SK-N-SH (cell line): ENCODE measurements around the gene FAM120A. TPM values are rescaled to one million over a fixed set of nuclear protein-coding genes. Genes with fewer than 3 reads are reported as not detected.

Source experiments
- CTCF ChIA-PET: fragments of 300-600, 350-600 bp; formaldehyde crosslinking; extraction: SDS; loops from one replicate; lab custom pipeline; 2021; lab: Yijun Ruan, JAX
- POLR2A ChIA-PET: fragments of 350-600 bp; sonication (Branson Sonifier 250); formaldehyde crosslinking; extraction: SDS; loops from one replicate; lab custom pipeline; 2020; ENCODE audit warnings: antibody characterized with exemption, inconsistent platforms; lab: Yijun Ruan, JAX
- DNase-seq: peaks from one replicate; pipeline ENCODE4 v3.0.0; 2012
- H2AFZ ChIP-seq: fragments of 200-600 bp; sonication (generic); 2 replicates; pipeline ENCODE4 v1.8.1; 2016; ENCODE audit warnings: antibody characterized with exemption, mild to moderate bottlenecking, low read depth
- H3F3A ChIP-seq: fragments of 200-600 bp; sonication (generic); replicated peaks from 2 replicates; pipeline ENCODE3; 2016; ENCODE audit warnings: antibody characterized with exemption, mild to moderate bottlenecking; ENCODE audit not compliant: insufficient read depth
- H3K27ac ChIP-seq, 2 experiments: fragments of 200-500 bp in 1 of 2; fragments of 200-600 bp in 1 of 2; sonication (Bioruptor generic) in 1 of 2; sonication (generic), shearing (Covaris generic) in 1 of 2; 2 replicates each; pipeline versions ENCODE4 v1.5.1 to v1.6.1; 2014 to 2016; ENCODE audit warnings: low read depth in 2 of 2, inconsistent platforms in 1 of 2, low read length in 1 of 2, mild to moderate bottlenecking in 1 of 2, mixed read lengths in 1 of 2
- H3K27me3 ChIP-seq: fragments of 200-600 bp; sonication (generic), shearing (Covaris generic); 2 replicates; pipeline ENCODE4 v1.6.1; 2016; ENCODE audit warnings: mixed run types; ENCODE audit not compliant: insufficient read depth
- H3K36me3 ChIP-seq, 2 experiments: fragments of 200-500 bp in 1 of 2; fragments of 200-600 bp in 1 of 2; sonication (Bioruptor generic) in 1 of 2; sonication (generic) in 1 of 2; replicated peaks in 1 of 2; 2 replicates each; pipeline versions ENCODE3 to v1.5.1; 2014 to 2016; ENCODE audit warnings: low read length in 1 of 2, mild to moderate bottlenecking in 1 of 2; ENCODE audit not compliant: insufficient read depth in 2 of 2, control insufficient read depth in 1 of 2
- H3K4me1 ChIP-seq, 2 experiments: fragments of 200-500 bp in 1 of 2; fragments of 200-600 bp in 1 of 2; sonication (Bioruptor generic) in 1 of 2; sonication (generic), shearing (Covaris generic) in 1 of 2; 2 replicates each; pipeline versions ENCODE4 v1.5.1 to v1.6.1; 2014 to 2016; ENCODE audit warnings: low read depth in 1 of 2, low read length in 1 of 2, mixed run types in 1 of 2; ENCODE audit not compliant: insufficient read depth in 2 of 2, control insufficient read depth in 1 of 2
- H3K4me2 ChIP-seq: fragments of 200-600 bp; sonication (generic), shearing (Covaris generic); 2 replicates; pipeline ENCODE4 v1.6.1; 2017; ENCODE audit warnings: mixed run types
- H3K4me3 ChIP-seq, 2 experiments: fragments of 200-500 bp in 1 of 2; fragments of 200-600 bp in 1 of 2; sonication (Bioruptor generic) in 1 of 2; sonication (generic), shearing (Covaris generic) in 1 of 2; 2 replicates each; pipeline versions ENCODE4 v1.5.1 to v1.8.1; 2014 to 2016; ENCODE audit warnings: low read depth in 2 of 2, inconsistent platforms in 1 of 2, low read length in 1 of 2, mild to moderate bottlenecking in 1 of 2, mixed read lengths in 1 of 2, moderate library complexity in 1 of 2
- H3K79me2 ChIP-seq: fragments of 200-600 bp; sonication (generic); 2 replicates; pipeline ENCODE4 v1.8.1; 2017; ENCODE audit warnings: mild to moderate bottlenecking; ENCODE audit not compliant: insufficient read depth
- H3K9ac ChIP-seq: fragments of 200-600 bp; sonication (generic); 2 replicates; pipeline ENCODE4 v1.6.1; 2017; ENCODE audit warnings: mixed run types
- H3K9me2 ChIP-seq: fragments of 200-600 bp; sonication (generic); 2 replicates; pipeline ENCODE4 v1.6.1; 2017; ENCODE audit warnings: mixed run types
- H3K9me3 ChIP-seq: fragments of 200-600 bp; sonication (generic); 2 replicates; pipeline ENCODE4 v1.6.1; 2017; ENCODE audit warnings: mixed run types, mild to moderate bottlenecking, moderate library complexity
- H4K20me1 ChIP-seq: fragments of 200-600 bp; sonication (generic); 2 replicates; pipeline ENCODE4 v1.6.1; 2017; ENCODE audit warnings: mild to moderate bottlenecking, mixed run types; ENCODE audit not compliant: insufficient read depth
- CTCF ChIP-seq: fragments of 200-600 bp; sonication (generic); IDR thresholded peaks from 2 replicates; pipeline ENCODE4 v1.6.1; 2017; ENCODE audit warnings: antibody characterized with exemption, mild to moderate bottlenecking, moderate library complexity
- EP300 ChIP-seq, 2 experiments: IDR thresholded peaks; 2 replicates each; pipeline versions ENCODE4 v1.4.0 to v1.6.1; 2012; ENCODE audit warnings: borderline replicate concordance in 1 of 2, low read depth in 1 of 2, low read length in 1 of 2
- GATA2 ChIP-seq: sonication (generic); formaldehyde crosslinking; IDR thresholded peaks from 2 replicates; pipeline ENCODE4 v1.5.0; 2020; ENCODE audit warnings: mild to moderate bottlenecking, missing genetic modification reagents
- MXI1 ChIP-seq: IDR thresholded peaks from 2 replicates; pipeline ENCODE4 v1.6.1; 2012; ENCODE audit warnings: mild to moderate bottlenecking, low read depth, low read length, improper control_type of control experiment
- NFIC ChIP-seq: IDR thresholded peaks from 2 replicates; pipeline ENCODE4 v1.4.0; 2012; ENCODE audit warnings: borderline replicate concordance
- RAD21 ChIP-seq: IDR thresholded peaks from 2 replicates; pipeline ENCODE4 v1.6.1; 2012; ENCODE audit warnings: mild to moderate bottlenecking, low read length
- RFX5 ChIP-seq: IDR thresholded peaks from 2 replicates; pipeline ENCODE4 v1.6.1; 2012; ENCODE audit warnings: mild to moderate bottlenecking, improper control_type of control experiment, low read length
- USF1 ChIP-seq: IDR thresholded peaks from 2 replicates; pipeline ENCODE4 v1.4.0; 2012; ENCODE audit warnings: low read depth, borderline replicate concordance
- USF2 ChIP-seq: fragments of 150-350 bp; IDR thresholded peaks from 2 replicates; pipeline ENCODE4 v1.6.1; 2017; ENCODE audit warnings: antibody characterized with exemption, low read length, low read depth, borderline replicate concordance
- ZBTB33 ChIP-seq: IDR thresholded peaks from 2 replicates; pipeline ENCODE4 v1.4.0; 2012; ENCODE audit warnings: low read depth, borderline replicate concordance
- WGBS: methylation state at CpG from one replicate; pipeline ENCODE4 v1.1.6; 2017; ENCODE audit warnings: low lambda C conversion rate; 5-methylcytosine and 5-hydroxymethylcytosine counted together
- polyA plus RNA-seq, 3 experiments: library from polyadenylated mRNA; depleted of rRNA; stranded (reverse); fragments of >200 nt; gene quantifications; 2 replicates each; pipeline ENCODE4 v1.2.3, GENCODE V29; 2012
- TF ChIP-seq, protein P1 (sequence below): IDR thresholded peaks from 2 replicates; pipeline ENCODE4 v1.4.0; 2012; ENCODE audit warnings: low read depth

FAM120A gene
- polyA plus RNA-seq, 1 of the 3 experiments (the other 2 are of a cell fraction) = 58.6 TPM

GRCh38 chr9:93503381-93503780, 51.9 kb downstream of the FAM120A start:
- peaks cover 54% of the 10 kb centered on the region for H3K79me2 ChIP-seq
- H3K4me1 ChIP-seq = peaks cover 6 to 7% of the 10 kb centered on the region in 2 experiments; a peak in 2 of 4 replicates
- H3K27me3 ChIP-seq = no peaks in the 10 kb centered on the region
- no peak overlapping the region for H3K4me2 ChIP-seq
- H3K27ac ChIP-seq = no peak overlapping the region
- CTCF ChIA-PET = no interaction called here
- no peak overlapping the region for H2AFZ ChIP-seq
- no peaks in the 10 kb centered on the region for H4K20me1 ChIP-seq
- H3K9me2 ChIP-seq = no peaks in the 10 kb centered on the region
- H3K4me3 ChIP-seq = no peak overlapping the region
- no peak for DNase-seq
- POLR2A ChIA-PET = interaction anchor here (0.6 kb wide), 1 partner anchor 1290 kb away, joined by 4 read pairs; no protein-coding TSS in a partner anchor
- no peaks in the 10 kb centered on the region for H3K9me3 ChIP-seq
- WGBS = 98% methylated on average over 4 of the region's 4 CpGs
- H3K9ac ChIP-seq = no peak overlapping the region
- H3K36me3 ChIP-seq = peaks cover 19 to 35% of the 10 kb centered on the region in 2 experiments
- TF ChIP-seq USF2 (no peak), RAD21 (no peak), MXI1 (no peak), EP300 (IDR thresholded peaks at IDR 0.05; ENCODE audit: borderline replicate concordance in 1 of 2, low read depth in 1 of 2, low read length in 1 of 2) (no peak), NFIC (no peak), GATA2 (CRISPR knock-in tag) (no peak), RFX5 (no peak), USF1 (no peak)
- TF ChIP-seq, protein P1, sequence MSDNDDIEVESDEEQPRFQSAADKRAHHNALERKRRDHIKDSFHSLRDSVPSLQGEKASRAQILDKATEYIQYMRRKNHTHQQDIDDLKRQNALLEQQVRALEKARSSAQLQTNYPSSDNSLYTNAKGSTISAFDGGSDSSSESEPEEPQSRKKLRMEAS = no peak
- TF ChIP-seq, all 33 proteins: peak for 0
- H3F3A ChIP-seq = no peaks in the 10 kb centered on the region

- TF ChIP-seq ZBTB33 = no peak
- TF ChIP-seq NFIC = no peak
- no peak for TF ChIP-seq GATA2 (CRISPR knock-in tag)
- no peak for TF ChIP-seq EP300 (IDR thresholded peaks at IDR 0.05; ENCODE audit: borderline replicate concordance in 1 of 2, low read depth in 1 of 2, low read length in 1 of 2)
- TF ChIP-seq CTCF = no peak
- H3K9me3 ChIP-seq = no peaks in the 10 kb centered on the region
- CTCF ChIA-PET = no interaction called here
- H3K9ac ChIP-seq = no peak overlapping the region
- no peaks in the 10 kb centered on the region for H3K27me3 ChIP-seq
- no peaks in the 10 kb centered on the region for H3F3A ChIP-seq
- H3K9me2 ChIP-seq = no peaks in the 10 kb centered on the region
- peaks cover 54% of the 10 kb centered on the region for H3K79me2 ChIP-seq
- POLR2A ChIA-PET = no interaction called here
- H3K4me3 ChIP-seq = no peak overlapping the region
- H3K27ac ChIP-seq = no peak overlapping the region; a peak in 1 of 4 replicates
- H3K36me3 ChIP-seq = peaks cover 19 to 28% of the 10 kb centered on the region in 2 experiments
- H3K4me2 ChIP-seq = no peak overlapping the region
- H2AFZ ChIP-seq = no peak overlapping the region
- no peak for DNase-seq
- peaks cover 1 to 17% of the 10 kb centered on the region in 2 experiments; a peak in 2 of 4 replicates for H3K4me1 ChIP-seq
- WGBS = 85% methylated on average over 4 of the region's 4 CpGs
- peaks cover 3% of the 10 kb centered on the region; the same call in 1 of the 2 replicates for H4K20me1 ChIP-seq
Observed at GRCh38 chr9:93505541-93506132, 54.2 kb downstream of the FAM120A start.
